GM12875 (cell line): Measurements from ENCODE around the gene RUNX2.

Experiments
- H3K4me3 ChIP-seq: one replicate; pipeline ENCODE4 v1.5.1; 2011; ENCODE audit warnings: low read depth, low read length, control low read depth
- TF ChIP-seq, protein P1 (sequence below): IDR thresholded peaks from 2 replicates; pipeline ENCODE4 v1.5.1; 2011; ENCODE audit warnings: low read depth, mild to moderate bottlenecking, control low read depth, inconsistent platforms, low read length, moderate library complexity, borderline replicate concordance; ENCODE audit not compliant: insufficient read depth

Gene RUNX2

DNA sequence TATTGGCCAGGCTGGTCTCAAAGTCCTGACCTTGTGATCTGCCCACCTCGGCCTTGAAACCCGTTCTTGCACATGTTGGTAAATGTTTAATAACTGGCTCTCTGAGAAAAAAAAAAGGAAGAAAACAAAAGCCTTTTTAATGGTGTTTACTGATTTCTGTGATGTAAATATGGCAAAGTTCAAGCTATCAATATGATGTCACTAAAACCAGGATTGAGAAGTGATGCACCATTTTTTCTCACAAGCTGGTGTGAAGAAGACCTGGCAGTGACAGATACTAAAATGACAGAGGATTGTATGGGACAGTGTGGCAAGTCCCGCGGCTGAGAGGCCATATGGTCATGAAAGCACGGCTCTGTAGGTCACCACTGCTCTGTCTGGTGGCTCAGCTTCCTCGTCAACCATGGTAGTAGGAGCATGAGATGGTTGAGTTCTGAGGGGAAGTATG is 245.9 kb downstream of the RUNX2 start:
- TF ChIP-seq, protein P1, sequence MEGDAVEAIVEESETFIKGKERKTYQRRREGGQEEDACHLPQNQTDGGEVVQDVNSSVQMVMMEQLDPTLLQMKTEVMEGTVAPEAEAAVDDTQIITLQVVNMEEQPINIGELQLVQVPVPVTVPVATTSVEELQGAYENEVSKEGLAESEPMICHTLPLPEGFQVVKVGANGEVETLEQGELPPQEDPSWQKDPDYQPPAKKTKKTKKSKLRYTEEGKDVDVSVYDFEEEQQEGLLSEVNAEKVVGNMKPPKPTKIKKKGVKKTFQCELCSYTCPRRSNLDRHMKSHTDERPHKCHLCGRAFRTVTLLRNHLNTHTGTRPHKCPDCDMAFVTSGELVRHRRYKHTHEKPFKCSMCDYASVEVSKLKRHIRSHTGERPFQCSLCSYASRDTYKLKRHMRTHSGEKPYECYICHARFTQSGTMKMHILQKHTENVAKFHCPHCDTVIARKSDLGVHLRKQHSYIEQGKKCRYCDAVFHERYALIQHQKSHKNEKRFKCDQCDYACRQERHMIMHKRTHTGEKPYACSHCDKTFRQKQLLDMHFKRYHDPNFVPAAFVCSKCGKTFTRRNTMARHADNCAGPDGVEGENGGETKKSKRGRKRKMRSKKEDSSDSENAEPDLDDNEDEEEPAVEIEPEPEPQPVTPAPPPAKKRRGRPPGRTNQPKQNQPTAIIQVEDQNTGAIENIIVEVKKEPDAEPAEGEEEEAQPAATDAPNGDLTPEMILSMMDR: no peak
- H3K4me3 ChIP-seq: no peak overlapping the region

DNA sequence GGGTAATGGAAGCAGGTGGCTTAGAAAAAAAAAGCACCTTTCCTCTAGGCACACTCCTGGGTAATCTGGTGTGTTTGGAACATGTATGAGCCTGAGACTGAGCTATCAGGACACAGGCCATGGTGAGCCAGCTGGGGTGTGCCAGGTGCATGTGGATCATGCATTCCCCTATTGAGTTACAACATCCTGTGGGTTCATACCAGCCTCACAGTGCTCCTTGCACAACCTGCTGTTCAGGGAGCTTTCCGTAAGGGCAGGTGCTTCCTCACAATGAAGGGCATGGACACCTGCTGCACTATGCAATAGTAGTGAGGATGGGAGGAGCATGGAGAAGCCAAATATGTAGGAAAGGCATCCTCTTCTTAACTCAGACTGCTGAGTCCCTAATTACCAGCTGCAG is 246.8 kb downstream of the RUNX2 start:
- TF ChIP-seq, protein P1: no peak
- H3K4me3 ChIP-seq: no peak overlapping the region

DNA sequence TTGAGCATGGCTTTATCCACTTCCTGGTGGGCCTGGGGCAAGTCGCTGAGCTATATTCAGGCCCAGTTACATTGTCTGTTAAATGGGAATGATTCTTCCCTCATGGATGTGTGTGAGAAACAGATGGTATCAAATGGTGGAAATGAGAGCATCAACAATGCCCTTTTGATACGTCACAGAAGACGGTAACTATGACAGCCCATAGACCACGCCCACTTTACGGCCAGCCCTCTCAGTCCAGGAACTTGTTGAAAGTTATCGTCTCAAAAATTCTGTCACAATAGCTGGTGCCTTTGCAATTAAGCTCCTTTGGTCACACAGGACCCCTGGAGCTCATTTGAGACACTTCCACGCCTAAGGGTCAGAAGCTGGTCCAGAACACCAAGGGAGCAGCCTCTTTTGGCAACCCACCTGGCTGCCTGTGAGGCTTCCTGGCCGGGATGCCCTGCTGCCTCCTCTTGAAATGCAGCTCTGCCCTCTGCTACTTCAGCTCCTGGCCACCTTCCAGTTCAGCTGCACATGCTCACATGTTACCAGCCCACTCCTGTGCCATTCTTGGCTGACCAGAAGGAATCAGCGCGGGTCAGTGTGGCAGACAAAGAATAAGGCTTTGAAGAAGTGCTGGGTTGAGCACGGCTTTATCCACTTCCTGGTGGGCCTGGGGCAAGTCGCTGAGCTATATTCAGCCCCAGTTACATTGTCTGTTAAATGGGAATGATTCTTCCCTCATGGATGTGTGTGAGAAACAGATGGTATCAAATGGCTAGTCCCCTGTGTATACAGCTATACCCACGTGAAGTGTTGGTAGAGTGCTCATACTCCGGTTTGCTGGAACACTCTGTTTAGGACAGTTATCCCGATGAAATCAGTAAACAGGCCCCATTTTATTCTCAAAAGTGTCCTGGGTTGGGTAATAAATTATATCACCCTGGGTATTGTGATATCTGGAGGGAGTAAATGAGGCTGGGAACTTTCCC is 248.8 kb downstream of the RUNX2 start:
- H3K4me3 ChIP-seq: no peak overlapping the region
- TF ChIP-seq, protein P1: no peak

DNA sequence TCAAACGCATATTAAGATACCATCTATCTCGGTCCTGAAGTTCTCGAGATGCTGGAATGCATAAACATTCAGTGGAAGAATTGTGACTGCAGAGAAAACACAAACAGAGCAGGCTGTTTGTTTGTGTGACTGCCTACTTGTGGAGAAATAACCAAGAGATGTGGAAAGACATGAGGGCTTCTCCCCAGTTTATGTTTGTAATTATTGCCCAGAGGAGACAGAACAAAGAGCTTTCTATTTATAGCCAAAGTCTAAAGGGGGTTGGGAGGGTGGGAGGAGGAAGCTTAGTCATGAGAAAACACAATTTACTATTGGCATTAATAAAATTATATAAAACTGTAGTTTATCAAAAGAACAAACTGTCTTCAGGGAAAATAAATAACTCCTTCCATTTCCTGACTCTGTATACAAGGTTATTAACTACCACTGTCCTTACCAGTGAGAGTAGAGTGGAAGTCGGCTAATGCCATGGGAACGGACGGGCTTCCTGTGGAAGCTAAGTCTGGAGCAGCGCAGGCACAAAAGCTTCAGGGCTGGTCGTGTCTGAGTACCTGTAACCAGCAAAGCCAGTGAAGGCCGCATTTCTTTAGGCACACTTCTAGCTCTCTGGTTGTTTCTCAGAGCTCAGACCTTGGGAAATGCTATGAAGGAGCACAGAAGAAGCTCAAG is 249.8 kb downstream of the RUNX2 start:
- TF ChIP-seq, protein P1: no peak
- no peak overlapping the region for H3K4me3 ChIP-seq

DNA sequence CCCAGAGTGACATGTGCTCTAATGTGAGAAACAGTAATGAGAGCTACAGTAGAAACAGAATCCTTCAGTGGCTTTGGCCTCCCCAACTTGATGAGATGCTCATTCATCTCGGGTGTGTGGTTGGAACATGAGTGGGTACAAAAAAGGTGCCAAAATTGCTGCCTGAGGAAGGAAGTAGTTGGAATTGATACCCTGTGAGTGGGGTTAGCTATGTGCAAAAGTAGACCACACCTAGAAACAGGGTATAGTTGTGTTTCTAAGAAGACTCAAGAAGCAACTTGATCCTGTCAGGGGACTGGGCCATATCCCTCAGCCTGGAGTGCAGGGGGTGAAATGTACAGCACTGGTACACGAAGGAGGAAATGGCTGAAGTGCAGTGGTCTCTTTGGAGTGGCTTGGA is 256.0 kb downstream of the RUNX2 start:
- TF ChIP-seq, protein P1: no peak
- no peak overlapping the region for H3K4me3 ChIP-seq

DNA sequence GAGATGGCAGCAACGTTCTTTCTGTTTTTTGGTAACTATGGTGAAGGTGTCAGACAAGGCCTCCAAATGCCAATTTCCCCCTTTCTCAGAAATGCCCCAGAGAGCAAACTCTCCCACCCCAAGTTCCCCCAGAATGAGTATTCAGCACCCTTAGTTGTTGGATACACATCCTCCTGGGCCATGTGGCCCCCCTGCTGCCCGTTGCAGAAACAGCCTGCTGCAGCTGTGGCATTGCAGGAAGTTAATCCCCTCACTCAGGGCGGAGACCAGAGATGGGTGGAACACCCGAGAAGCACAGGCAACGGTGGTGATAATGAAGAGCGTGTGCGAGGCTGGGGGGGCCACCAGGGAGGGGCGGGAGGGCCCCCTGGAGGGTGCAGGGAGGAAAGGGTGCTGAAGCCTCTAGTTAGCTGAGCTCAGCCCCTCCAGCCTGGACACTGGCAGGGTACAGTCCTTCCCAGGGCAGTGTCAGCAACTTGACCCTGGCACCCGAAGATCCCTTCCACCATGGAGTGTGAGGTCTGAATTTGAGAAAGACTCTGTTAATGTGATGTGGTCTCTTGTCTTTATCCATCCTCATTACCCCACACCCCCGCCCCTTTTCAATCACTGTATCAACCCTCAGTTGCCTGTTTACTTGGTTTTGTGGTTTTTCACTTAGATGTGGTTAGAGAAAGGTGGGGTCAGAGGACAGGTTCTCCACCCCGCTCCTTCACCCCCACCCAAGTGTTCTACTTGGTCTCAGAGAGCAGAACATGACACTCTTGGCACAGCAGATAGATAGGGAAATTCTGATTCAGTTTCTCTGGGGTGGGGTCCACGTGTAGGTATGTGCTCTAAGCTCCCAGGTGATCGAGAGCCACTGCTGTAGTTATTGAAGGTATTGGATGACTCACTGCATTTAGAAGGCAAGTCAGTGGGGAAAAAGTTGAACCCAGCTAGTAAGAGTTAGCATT is 258.4 kb downstream of the RUNX2 start:
- H3K4me3 ChIP-seq: no peak overlapping the region
- TF ChIP-seq, protein P1: no peak
